Measurements from ENCODE around the gene PECR. TPM values are rescaled to one million over a fixed set of nuclear protein-coding genes. Genes with fewer than 3 reads are reported as not detected.

Gene PECR
- total and polyA plus RNA-seq, 9 of the 15 experiments (the other 6 are each of a cell fraction or from before 2014, with no cell fraction given): 1.1 to 10.3 (median 8.2) TPM

DNA sequence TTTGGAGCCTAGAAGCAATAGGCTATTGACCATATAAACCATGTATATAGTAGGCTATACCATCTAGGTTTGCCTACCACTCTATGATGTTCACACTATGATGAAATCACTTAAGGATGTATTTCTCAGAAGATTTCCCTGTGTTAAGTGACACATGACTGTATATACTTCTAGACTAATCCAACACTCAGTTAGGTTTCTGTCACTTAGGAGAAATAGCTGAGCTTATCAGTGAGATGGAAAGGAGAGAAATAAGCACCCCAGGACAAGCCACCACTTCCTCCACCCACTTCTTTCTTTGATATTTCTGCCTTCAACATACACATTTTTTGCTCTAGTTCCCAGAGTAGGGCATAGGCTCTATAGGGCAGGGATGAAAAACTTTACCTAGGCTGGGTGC lies 7.8 kb downstream of the PECR start:
- Histone ChIP-seq H3K9ac (ENCODE audit: insufficient read depth in 1 of 2, low read depth in 2 of 2, low read length in 2 of 2) (no peak overlapping the region), H3K27ac (ENCODE audit: extremely low read depth, low read depth, low read length) (no peak overlapping the region), H3K4me3 (no peak overlapping the region), H3K9me3 (replicated peaks; ENCODE audit: control insufficient read depth, insufficient read depth, low read depth, low read length) (no peaks in the 10 kb centered on the region), H2AFZ (ENCODE audit: low read depth, low read length) (no peak overlapping the region), H3K79me2 (ENCODE audit: control insufficient read depth, insufficient read depth, low read length) (no peaks in the 10 kb centered on the region), H4K20me1 (replicated peaks; ENCODE audit: control insufficient read depth, insufficient read depth, low read length) (no peaks in the 10 kb centered on the region), H3K4me1 (replicated peaks in 1 of 2; ENCODE audit: control insufficient read depth in 2 of 2, insufficient read depth in 2 of 2, low read length in 2 of 2) (no peaks in the 10 kb centered on the region; a peak in 2 of 5 replicates), H3K9me1 (ENCODE audit: control insufficient read depth, insufficient read depth, low read length) (no peaks in the 10 kb centered on the region), H3K36me3 (ENCODE audit: control insufficient read depth, insufficient read depth, low read length) (no peaks in the 10 kb centered on the region; the same call in 2 of the 3 replicates), H3K27me3 (ENCODE audit: control insufficient read depth in 2 of 2, insufficient read depth in 2 of 2, low read length in 2 of 2) (no peaks in the 10 kb centered on the region), H3K4me2 (ENCODE audit: insufficient read depth, low read length) (no peak overlapping the region)
- ATAC-seq (no peak; the same call in 2 of the 3 replicates), FAIRE-seq (no peak), DNase-seq (ENCODE audit: extremely low read depth in 1 of 4, low spot score in 3 of 4) (no peak)
- no peak for TF ChIP-seq SMAD4 (CRISPR knock-in tag; conservative IDR thresholded peaks at IDR 0.05)
- TF ChIP-seq, protein P1, sequence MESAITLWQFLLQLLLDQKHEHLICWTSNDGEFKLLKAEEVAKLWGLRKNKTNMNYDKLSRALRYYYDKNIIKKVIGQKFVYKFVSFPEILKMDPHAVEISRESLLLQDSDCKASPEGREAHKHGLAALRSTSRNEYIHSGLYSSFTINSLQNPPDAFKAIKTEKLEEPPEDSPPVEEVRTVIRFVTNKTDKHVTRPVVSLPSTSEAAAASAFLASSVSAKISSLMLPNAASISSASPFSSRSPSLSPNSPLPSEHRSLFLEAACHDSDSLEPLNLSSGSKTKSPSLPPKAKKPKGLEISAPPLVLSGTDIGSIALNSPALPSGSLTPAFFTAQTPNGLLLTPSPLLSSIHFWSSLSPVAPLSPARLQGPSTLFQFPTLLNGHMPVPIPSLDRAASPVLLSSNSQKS (CRISPR knock-in tag; IDR thresholded peaks at IDR 0.05): no peak
- TF ChIP-seq FOXM1 (IDR thresholded peaks at IDR 0.05; ENCODE audit: low read depth): no peak
- TF ChIP-seq FOXM1 (CRISPR knock-in tag; IDR thresholded peaks at IDR 0.05; ENCODE audit: low read depth): no peak
- ChIA-PET CTCF (ENCODE audit: low intra/inter-chr PET ratio) (no interaction called here), POLR2A (no interaction called here)
- in situ Hi-C loops (cut with MboI): no loop called here
- BruUV-seq (replicated peaks): no TSS peak
- intact Hi-C loops (cut with micrococcal nuclease): loop anchor here (5.0 kb wide), 1 partner anchor 34 kb away; the partner anchor contains the start of gene XRCC5

DNA sequence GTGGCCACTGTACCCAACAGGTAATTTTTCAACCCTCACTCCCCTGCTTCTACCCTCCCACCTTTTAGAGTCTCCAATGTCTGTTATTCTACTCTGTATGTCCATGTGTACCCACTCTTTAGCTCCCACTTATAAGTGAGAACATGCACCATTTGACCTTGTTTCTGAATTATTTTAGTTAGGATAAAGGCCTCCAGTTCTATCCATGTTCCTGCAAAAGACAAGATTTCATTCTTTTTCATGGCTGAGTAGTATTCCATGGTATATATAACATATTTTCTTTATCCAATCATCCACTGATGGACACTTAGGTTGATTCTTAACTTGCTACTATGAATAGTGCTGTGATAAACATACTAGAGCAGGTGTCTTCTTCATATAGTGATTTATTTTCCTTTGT lies 9.1 kb downstream of the PECR start:
- ATAC-seq: no peak
- CTCF ChIA-PET (ENCODE audit: low intra/inter-chr PET ratio): no interaction called here
- peak; percentile 86 for TF ChIP-seq RBM25 (IDR thresholded peaks at IDR 0.05; ENCODE audit: low read depth, low read length, severe bottlenecking)
- TF ChIP-seq EHMT2 (IDR thresholded peaks at IDR 0.05): no peak
- TF ChIP-seq ZNF431 (CRISPR knock-in tag; IDR thresholded peaks at IDR 0.05): no peak
- no peak for TF ChIP-seq ZNF239 (CRISPR knock-in tag; IDR thresholded peaks at IDR 0.05)
- TF ChIP-seq JUND (IDR thresholded peaks at IDR 0.05; ENCODE audit: borderline replicate concordance, low read depth, low read length): no peak
- no peak for TF ChIP-seq JUND (tag; IDR thresholded peaks at IDR 0.05; ENCODE audit: borderline replicate concordance, low read depth, low read length)
- TF ChIP-seq CBFA2T2 (conservative IDR thresholded peaks at IDR 0.05): no peak
- TF ChIP-seq, protein P2, sequence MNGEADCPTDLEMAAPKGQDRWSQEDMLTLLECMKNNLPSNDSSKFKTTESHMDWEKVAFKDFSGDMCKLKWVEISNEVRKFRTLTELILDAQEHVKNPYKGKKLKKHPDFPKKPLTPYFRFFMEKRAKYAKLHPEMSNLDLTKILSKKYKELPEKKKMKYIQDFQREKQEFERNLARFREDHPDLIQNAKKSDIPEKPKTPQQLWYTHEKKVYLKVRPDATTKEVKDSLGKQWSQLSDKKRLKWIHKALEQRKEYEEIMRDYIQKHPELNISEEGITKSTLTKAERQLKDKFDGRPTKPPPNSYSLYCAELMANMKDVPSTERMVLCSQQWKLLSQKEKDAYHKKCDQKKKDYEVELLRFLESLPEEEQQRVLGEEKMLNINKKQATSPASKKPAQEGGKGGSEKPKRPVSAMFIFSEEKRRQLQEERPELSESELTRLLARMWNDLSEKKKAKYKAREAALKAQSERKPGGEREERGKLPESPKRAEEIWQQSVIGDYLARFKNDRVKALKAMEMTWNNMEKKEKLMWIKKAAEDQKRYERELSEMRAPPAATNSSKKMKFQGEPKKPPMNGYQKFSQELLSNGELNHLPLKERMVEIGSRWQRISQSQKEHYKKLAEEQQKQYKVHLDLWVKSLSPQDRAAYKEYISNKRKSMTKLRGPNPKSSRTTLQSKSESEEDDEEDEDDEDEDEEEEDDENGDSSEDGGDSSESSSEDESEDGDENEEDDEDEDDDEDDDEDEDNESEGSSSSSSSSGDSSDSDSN (IDR thresholded peaks at IDR 0.05; ENCODE audit: borderline replicate concordance in 1 of 2, low read depth in 2 of 2, low read length in 2 of 2): no peak
- TF ChIP-seq CCAR2 (IDR thresholded peaks at IDR 0.05; ENCODE audit: low read depth, low read length): no peak
- no peak for TF ChIP-seq SETDB1 (IDR thresholded peaks at IDR 0.05; ENCODE audit: low read length)
- TF ChIP-seq ELF4 (CRISPR knock-in tag; IDR thresholded peaks at IDR 0.05): no peak
- TF ChIP-seq ZKSCAN8 (CRISPR knock-in tag; IDR thresholded peaks at IDR 0.05): no peak

More for the DNA sequence above, 9.1 kb downstream of the PECR start:
- BruUV-seq (replicated peaks): no TSS peak
- H3K9me3 ChIP-seq (replicated peaks; ENCODE audit: control insufficient read depth, insufficient read depth, low read depth, low read length): no peaks in the 10 kb centered on the region
- no peaks in the 10 kb centered on the region for H3K9me1 ChIP-seq (ENCODE audit: control insufficient read depth, insufficient read depth, low read length)
- H3K36me3 ChIP-seq (ENCODE audit: control insufficient read depth, insufficient read depth, low read length): no peaks in the 10 kb centered on the region; the same call in 2 of the 3 replicates
- no peak overlapping the region for H3K27ac ChIP-seq (ENCODE audit: extremely low read depth, low read depth, low read length)
- intact Hi-C loops (cut with micrococcal nuclease) (loop anchor here (5.0 kb wide), 1 partner anchor 35 kb away; the partner anchor contains the start of gene XRCC5), in situ Hi-C loops (cut with MboI) (no loop called here)
- FAIRE-seq: no peak
- no peaks in the 10 kb centered on the region for H4K20me1 ChIP-seq (replicated peaks; ENCODE audit: control insufficient read depth, insufficient read depth, low read length)
- no peak overlapping the region for H3K9ac ChIP-seq (ENCODE audit: insufficient read depth in 1 of 2, low read depth in 2 of 2, low read length in 2 of 2)
- no peaks in the 10 kb centered on the region for H3K79me2 ChIP-seq (ENCODE audit: control insufficient read depth, insufficient read depth, low read length)
- H3K27me3 ChIP-seq (ENCODE audit: control insufficient read depth in 2 of 2, insufficient read depth in 2 of 2, low read length in 2 of 2): no peaks in the 10 kb centered on the region
- no peak overlapping the region for H3K4me2 ChIP-seq (ENCODE audit: insufficient read depth, low read length)
- H2AFZ ChIP-seq (ENCODE audit: low read depth, low read length): no peak overlapping the region
- H3K4me1 ChIP-seq (replicated peaks in 1 of 2; ENCODE audit: control insufficient read depth in 2 of 2, insufficient read depth in 2 of 2, low read length in 2 of 2): no peaks in the 10 kb centered on the region; a peak in 2 of 5 replicates
- POLR2A ChIA-PET: no interaction called here
- H3K4me3 ChIP-seq: no peak overlapping the region
- DNase-seq (ENCODE audit: extremely low read depth in 1 of 4, low spot score in 3 of 4): no peak
